Erythroblast (primary cell): ENCODE results near the gene PCYT1B.

ENCODE experiments used
- GATA1 ChIP-seq: IDR thresholded peaks from 2 replicates; pipeline ENCODE4 v1.6.1; 2011; ENCODE audit warnings: low read depth, mild to moderate bottlenecking, control low read depth, low read length, moderate library complexity
- POLR2A ChIP-seq: IDR thresholded peaks from 2 replicates; pipeline ENCODE4 v1.6.1; 2011; ENCODE audit warnings: mild to moderate bottlenecking, low read length

- TF ChIP-seq POLR2A (no peak), GATA1 (no peak)
Observed at GRCh38 chrX:24629701-24630100, 17.4 kb downstream of the PCYT1B start.
